ENCODE results near the gene ZSWIM6.

- TF ChIP-seq, protein P1, sequence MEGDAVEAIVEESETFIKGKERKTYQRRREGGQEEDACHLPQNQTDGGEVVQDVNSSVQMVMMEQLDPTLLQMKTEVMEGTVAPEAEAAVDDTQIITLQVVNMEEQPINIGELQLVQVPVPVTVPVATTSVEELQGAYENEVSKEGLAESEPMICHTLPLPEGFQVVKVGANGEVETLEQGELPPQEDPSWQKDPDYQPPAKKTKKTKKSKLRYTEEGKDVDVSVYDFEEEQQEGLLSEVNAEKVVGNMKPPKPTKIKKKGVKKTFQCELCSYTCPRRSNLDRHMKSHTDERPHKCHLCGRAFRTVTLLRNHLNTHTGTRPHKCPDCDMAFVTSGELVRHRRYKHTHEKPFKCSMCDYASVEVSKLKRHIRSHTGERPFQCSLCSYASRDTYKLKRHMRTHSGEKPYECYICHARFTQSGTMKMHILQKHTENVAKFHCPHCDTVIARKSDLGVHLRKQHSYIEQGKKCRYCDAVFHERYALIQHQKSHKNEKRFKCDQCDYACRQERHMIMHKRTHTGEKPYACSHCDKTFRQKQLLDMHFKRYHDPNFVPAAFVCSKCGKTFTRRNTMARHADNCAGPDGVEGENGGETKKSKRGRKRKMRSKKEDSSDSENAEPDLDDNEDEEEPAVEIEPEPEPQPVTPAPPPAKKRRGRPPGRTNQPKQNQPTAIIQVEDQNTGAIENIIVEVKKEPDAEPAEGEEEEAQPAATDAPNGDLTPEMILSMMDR (conservative IDR thresholded peaks at IDR 0.05) = no peak
- TF ChIP-seq EZH2 (IDR thresholded peaks at IDR 0.05; ENCODE audit: low read depth) = no peak
Observed at GRCh38 chr5:61353293-61353692, 21.2 kb downstream of the ZSWIM6 start.
